Subcutaneous abdominal adipose tissue (tissue), 5 donors: ENCODE measurements around the gene UTS2R.
A peak's percentile ranks its signal among the peaks of the same experiment; 100 is the strongest.
"Not testable (repeated sequence)": the region's sequence is repeated elsewhere in the genome, so short reads cannot be mapped to it uniquely, and the experiment has no call there.

ENCODE experiments used
- H3K27ac ChIP-seq: one replicate; pipeline ENCODE4 v1.7.0; 2013; ENCODE audit warnings: low read depth, mild to moderate bottlenecking, inconsistent platforms, low read length, moderate library complexity
- H3K27me3 ChIP-seq, 5 donors: one replicate each; pipeline ENCODE4 v1.7.0; 2013; ENCODE audit warnings: low read length in 5 of 5, inconsistent platforms in 1 of 5; ENCODE audit not compliant: control insufficient read depth in 5 of 5, insufficient read depth in 4 of 5
- H3K36me3 ChIP-seq, 5 donors: one replicate each; pipeline ENCODE4 v1.7.0; 2013; ENCODE audit warnings: low read length in 5 of 5; ENCODE audit not compliant: control insufficient read depth in 5 of 5, insufficient read depth in 5 of 5
- H3K4me1 ChIP-seq, 5 donors: one replicate each; pipeline ENCODE4 v1.7.0; 2013; ENCODE audit warnings: low read length in 5 of 5, mild to moderate bottlenecking in 3 of 5, moderate library complexity in 1 of 5; ENCODE audit not compliant: control insufficient read depth in 5 of 5, insufficient read depth in 5 of 5
- H3K4me3 ChIP-seq, 5 donors: one replicate each; pipeline ENCODE4 v1.7.0; 2013; ENCODE audit warnings: low read length in 5 of 5, low read depth in 1 of 5
- H3K9ac ChIP-seq, 5 donors: one replicate each; pipeline ENCODE4 v1.7.0; 2013; ENCODE audit warnings: low read length in 5 of 5, mild to moderate bottlenecking in 4 of 5, moderate library complexity in 3 of 5
- H3K9me3 ChIP-seq, 5 donors: one replicate each; pipeline ENCODE4 v1.7.0; 2013; ENCODE audit warnings: low read length in 5 of 5; ENCODE audit not compliant: control insufficient read depth in 5 of 5
- donor health status: healthy.
- donor health status: healthy.
- donor health status: healthy.
- donor health status: healthy.
- donor health status: healthy.

The UTS2R gene

GRCh38 chr17:82367724-82368524 is 3.6 kb upstream of the UTS2R start:
- no peak overlapping the region for H3K4me3 ChIP-seq
- no peak overlapping the region for H3K27ac ChIP-seq
- H3K4me1 ChIP-seq, result peaks cover 3 to 25% (median 15%) of the 10 kb centered on the region in 5 donors
- peaks cover 10 to 34% (median 27%) of the 10 kb centered on the region in 5 donors for H3K27me3 ChIP-seq
- no peak overlapping the region for H3K9ac ChIP-seq
- H3K9me3 ChIP-seq, result no peaks in the 10 kb centered on the region
- H3K36me3 ChIP-seq, result no peaks in the 10 kb centered on the region

GRCh38 chr17:82369211-82369610 is 2.4 kb upstream of the UTS2R start:
- no peaks in the 10 kb centered on the region for H3K9me3 ChIP-seq
- no peaks in the 10 kb centered on the region for H3K36me3 ChIP-seq
- peaks cover 3 to 25% (median 15%) of the 10 kb centered on the region in 5 donors for H3K4me1 ChIP-seq
- H3K9ac ChIP-seq, result no peak overlapping the region
- H3K27me3 ChIP-seq, result peaks cover 12 to 34% (median 28%) of the 10 kb centered on the region in 5 donors
- H3K4me3 ChIP-seq, result no peak overlapping the region
- H3K27ac ChIP-seq, result no peak overlapping the region

GRCh38 chr17:82370471-82371332 is 863 bp upstream of the UTS2R start:
- H3K36me3 ChIP-seq, result no peaks in the 10 kb centered on the region
- peaks cover 3 to 25% (median 15%) of the 10 kb centered on the region in 5 donors for H3K4me1 ChIP-seq
- peak overlapping the region; percentile 56 to 68 (median 62) for H3K4me3 ChIP-seq
- H3K27ac ChIP-seq, result no peak overlapping the region
- peaks cover 26 to 49% (median 40%) of the 10 kb centered on the region in 5 donors for H3K27me3 ChIP-seq
- no peaks in the 10 kb centered on the region for H3K9me3 ChIP-seq
- H3K9ac ChIP-seq, result peak overlapping the region in 4 of 5 donors; percentile 16 to 56 (median 24)

GRCh38 chr17:82372249-82373071 is 895 bp downstream of the UTS2R start:
- no peaks in the 10 kb centered on the region for H3K36me3 ChIP-seq
- peaks cover 3 to 29% (median 15%) of the 10 kb centered on the region in 5 donors for H3K4me1 ChIP-seq
- no peak overlapping the region for H3K27ac ChIP-seq
- peaks cover 31 to 54% (median 44%) of the 10 kb centered on the region in 5 donors for H3K27me3 ChIP-seq
- no peak overlapping the region for H3K4me3 ChIP-seq
- no peak overlapping the region for H3K9ac ChIP-seq
- H3K9me3 ChIP-seq, result no peaks in the 10 kb centered on the region

- not testable (repeated sequence) for H3K4me3 ChIP-seq, H3K27ac ChIP-seq, H3K9ac ChIP-seq, H3K36me3 ChIP-seq, H3K9me3 ChIP-seq
- peaks cover 3 to 29% (median 15%) of the 10 kb centered on the region in 5 donors for H3K4me1 ChIP-seq
- peaks cover 33 to 58% (median 45%) of the 10 kb centered on the region in 5 donors for H3K27me3 ChIP-seq
Measured at GRCh38 chr17:82373072-82373452, 1.5 kb downstream of the UTS2R start.

GRCh38 chr17:82373731-82374625 is 2.4 kb downstream of the UTS2R start:
- Histone ChIP-seq H3K36me3 (no peaks in the 10 kb centered on the region), H3K9me3 (no peaks in the 10 kb centered on the region), H3K4me1 (peaks cover 3 to 29% (median 15%) of the 10 kb centered on the region in 5 donors), H3K4me3 (no peak overlapping the region), H3K27ac (no peak overlapping the region), H3K9ac (no peak overlapping the region), H3K27me3 (peaks cover 40 to 67% (median 53%) of the 10 kb centered on the region in 5 donors)

GRCh38 chr17:82374626-82375331 is 3.2 kb downstream of the UTS2R start:
- Histone ChIP-seq H3K4me1 (peaks cover 3 to 31% (median 18%) of the 10 kb centered on the region in 5 donors), H3K4me3 (no peak overlapping the region), H3K9me3 (no peaks in the 10 kb centered on the region), H3K9ac (no peak overlapping the region), H3K27ac (no peak overlapping the region), H3K36me3 (no peaks in the 10 kb centered on the region), H3K27me3 (peaks cover 40 to 63% (median 54%) of the 10 kb centered on the region in 5 donors)

GRCh38 chr17:82375359-82376041 is 3.9 kb downstream of the UTS2R start:
- Histone ChIP-seq H3K9ac (no peak overlapping the region), H3K4me3 (no peak overlapping the region), H3K27me3 (peaks cover 37 to 59% (median 52%) of the 10 kb centered on the region in 5 donors), H3K9me3 (no peaks in the 10 kb centered on the region), H3K36me3 (no peaks in the 10 kb centered on the region), H3K4me1 (peaks cover 3 to 32% (median 21%) of the 10 kb centered on the region in 5 donors), H3K27ac (no peak overlapping the region)
